SK-N-SH (cell line): Measurements from ENCODE around the gene OSBP2. TPM values are rescaled to one million over a fixed set of nuclear protein-coding genes. Genes with fewer than 3 reads are reported as not detected.

Experiments used
- CTCF ChIA-PET: fragments of 300-600, 350-600 bp; formaldehyde crosslinking; extraction: SDS; loops from one replicate; lab custom pipeline; 2021; lab: Yijun Ruan, JAX
- POLR2A ChIA-PET: fragments of 350-600 bp; sonication (Branson Sonifier 250); formaldehyde crosslinking; extraction: SDS; loops from one replicate; lab custom pipeline; 2020; ENCODE audit warnings: antibody characterized with exemption, inconsistent platforms; lab: Yijun Ruan, JAX
- DNase-seq: peaks from one replicate; pipeline ENCODE4 v3.0.0; 2012
- H2AFZ ChIP-seq: fragments of 200-600 bp; sonication (generic); 2 replicates; pipeline ENCODE4 v1.8.1; 2016; ENCODE audit warnings: antibody characterized with exemption, mild to moderate bottlenecking, low read depth
- H3F3A ChIP-seq: fragments of 200-600 bp; sonication (generic); replicated peaks from 2 replicates; pipeline ENCODE3; 2016; ENCODE audit warnings: antibody characterized with exemption, mild to moderate bottlenecking; ENCODE audit not compliant: insufficient read depth
- H3K27ac ChIP-seq, 2 experiments: fragments of 200-500 bp in 1 of 2; fragments of 200-600 bp in 1 of 2; sonication (Bioruptor generic) in 1 of 2; sonication (generic), shearing (Covaris generic) in 1 of 2; 2 replicates each; pipeline versions ENCODE4 v1.5.1 to v1.6.1; 2014 to 2016; ENCODE audit warnings: low read depth in 2 of 2, inconsistent platforms in 1 of 2, low read length in 1 of 2, mild to moderate bottlenecking in 1 of 2, mixed read lengths in 1 of 2
- H3K27me3 ChIP-seq: fragments of 200-600 bp; sonication (generic), shearing (Covaris generic); 2 replicates; pipeline ENCODE4 v1.6.1; 2016; ENCODE audit warnings: mixed run types; ENCODE audit not compliant: insufficient read depth
- H3K36me3 ChIP-seq, 2 experiments: fragments of 200-500 bp in 1 of 2; fragments of 200-600 bp in 1 of 2; sonication (Bioruptor generic) in 1 of 2; sonication (generic) in 1 of 2; replicated peaks in 1 of 2; 2 replicates each; pipeline versions ENCODE3 to v1.5.1; 2014 to 2016; ENCODE audit warnings: low read length in 1 of 2, mild to moderate bottlenecking in 1 of 2; ENCODE audit not compliant: insufficient read depth in 2 of 2, control insufficient read depth in 1 of 2
- H3K4me1 ChIP-seq, 2 experiments: fragments of 200-500 bp in 1 of 2; fragments of 200-600 bp in 1 of 2; sonication (Bioruptor generic) in 1 of 2; sonication (generic), shearing (Covaris generic) in 1 of 2; 2 replicates each; pipeline versions ENCODE4 v1.5.1 to v1.6.1; 2014 to 2016; ENCODE audit warnings: low read depth in 1 of 2, low read length in 1 of 2, mixed run types in 1 of 2; ENCODE audit not compliant: insufficient read depth in 2 of 2, control insufficient read depth in 1 of 2
- H3K4me2 ChIP-seq: fragments of 200-600 bp; sonication (generic), shearing (Covaris generic); 2 replicates; pipeline ENCODE4 v1.6.1; 2017; ENCODE audit warnings: mixed run types
- H3K4me3 ChIP-seq, 2 experiments: fragments of 200-500 bp in 1 of 2; fragments of 200-600 bp in 1 of 2; sonication (Bioruptor generic) in 1 of 2; sonication (generic), shearing (Covaris generic) in 1 of 2; 2 replicates each; pipeline versions ENCODE4 v1.5.1 to v1.8.1; 2014 to 2016; ENCODE audit warnings: low read depth in 2 of 2, inconsistent platforms in 1 of 2, low read length in 1 of 2, mild to moderate bottlenecking in 1 of 2, mixed read lengths in 1 of 2, moderate library complexity in 1 of 2
- H3K79me2 ChIP-seq: fragments of 200-600 bp; sonication (generic); 2 replicates; pipeline ENCODE4 v1.8.1; 2017; ENCODE audit warnings: mild to moderate bottlenecking; ENCODE audit not compliant: insufficient read depth
- H3K9ac ChIP-seq: fragments of 200-600 bp; sonication (generic); 2 replicates; pipeline ENCODE4 v1.6.1; 2017; ENCODE audit warnings: mixed run types
- H3K9me2 ChIP-seq: fragments of 200-600 bp; sonication (generic); 2 replicates; pipeline ENCODE4 v1.6.1; 2017; ENCODE audit warnings: mixed run types
- H3K9me3 ChIP-seq: fragments of 200-600 bp; sonication (generic); 2 replicates; pipeline ENCODE4 v1.6.1; 2017; ENCODE audit warnings: mixed run types, mild to moderate bottlenecking, moderate library complexity
- H4K20me1 ChIP-seq: fragments of 200-600 bp; sonication (generic); 2 replicates; pipeline ENCODE4 v1.6.1; 2017; ENCODE audit warnings: mild to moderate bottlenecking, mixed run types; ENCODE audit not compliant: insufficient read depth
- FOSL2 ChIP-seq: IDR thresholded peaks from 2 replicates; pipeline ENCODE4 v1.4.0; 2012; ENCODE audit warnings: low read depth, mild to moderate bottlenecking, moderate library complexity, borderline replicate concordance
- FOXM1 ChIP-seq: IDR thresholded peaks from 2 replicates; pipeline ENCODE4 v1.4.0; 2012; ENCODE audit warnings: low read depth, mild to moderate bottlenecking
- GABPA ChIP-seq: IDR thresholded peaks from 2 replicates; pipeline ENCODE4 v1.4.0; 2012; ENCODE audit warnings: low read depth, mild to moderate bottlenecking
- GATA2 ChIP-seq: sonication (generic); formaldehyde crosslinking; IDR thresholded peaks from 2 replicates; pipeline ENCODE4 v1.5.0; 2020; ENCODE audit warnings: mild to moderate bottlenecking, missing genetic modification reagents
- JUND ChIP-seq: IDR thresholded peaks from 2 replicates; pipeline ENCODE4 v1.4.0; 2012
- NFIC ChIP-seq: IDR thresholded peaks from 2 replicates; pipeline ENCODE4 v1.4.0; 2012; ENCODE audit warnings: borderline replicate concordance
- POLR2AphosphoS5 ChIP-seq: IDR thresholded peaks from 2 replicates; pipeline ENCODE4 v1.6.1; 2012; ENCODE audit warnings: low read depth, low read length
- RAD21 ChIP-seq: IDR thresholded peaks from 2 replicates; pipeline ENCODE4 v1.6.1; 2012; ENCODE audit warnings: mild to moderate bottlenecking, low read length
- RCOR1 ChIP-seq: fragments of 150-350 bp; IDR thresholded peaks from 2 replicates; pipeline ENCODE4 v1.6.1; 2017; ENCODE audit warnings: antibody characterized with exemption, low read length
- RXRA ChIP-seq: IDR thresholded peaks from 2 replicates; pipeline ENCODE4 v1.4.0; 2012; ENCODE audit warnings: low read depth, mild to moderate bottlenecking, borderline replicate concordance
- SMC3 ChIP-seq: IDR thresholded peaks from 2 replicates; pipeline ENCODE4 v1.6.1; 2012; ENCODE audit warnings: low read depth, low read length, improper control_type of control experiment
- TAF1 ChIP-seq: IDR thresholded peaks from 2 replicates; pipeline ENCODE4 v1.6.1; 2012; ENCODE audit warnings: low read depth, mild to moderate bottlenecking, low read length, moderate library complexity, borderline replicate concordance
- TEAD4 ChIP-seq: IDR thresholded peaks from 2 replicates; pipeline ENCODE4 v1.4.0; 2012; ENCODE audit warnings: mild to moderate bottlenecking, borderline replicate concordance; ENCODE audit not compliant: insufficient read depth
- WGBS: methylation state at CpG from one replicate; pipeline ENCODE4 v1.1.6; 2017; ENCODE audit warnings: low lambda C conversion rate; 5-methylcytosine and 5-hydroxymethylcytosine counted together
- polyA plus RNA-seq, 3 experiments: library from polyadenylated mRNA; depleted of rRNA; stranded (reverse); fragments of >200 nt; gene quantifications; 2 replicates each; pipeline ENCODE4 v1.2.3, GENCODE V29; 2012
- TF ChIP-seq, protein P1 (sequence below): IDR thresholded peaks from 2 replicates; pipeline ENCODE4; 2012
- TF ChIP-seq, protein P2 (sequence below): IDR thresholded peaks from 2 replicates; pipeline ENCODE4 v1.4.0; 2012; ENCODE audit warnings: low read depth
- TF ChIP-seq, protein P3 (sequence below): IDR thresholded peaks from 2 replicates; pipeline ENCODE4 v1.4.0; 2012; ENCODE audit warnings: low read depth, borderline replicate concordance
- TF ChIP-seq, protein P4 (sequence below): fragments of 200-600 bp; sonication (generic); IDR thresholded peaks from 2 replicates; pipeline ENCODE4 v1.6.1; 2017; ENCODE audit warnings: antibody characterized with exemption, mild to moderate bottlenecking, moderate library complexity
- TF ChIP-seq, protein P5 (sequence below): IDR thresholded peaks from 2 replicates; pipeline ENCODE4 v1.4.0; 2012; ENCODE audit warnings: low read depth, borderline replicate concordance

OSBP2 gene
- polyA plus RNA-seq, 1 of the 3 experiments (the other 2 are of a cell fraction): 3.1 TPM

DNA sequence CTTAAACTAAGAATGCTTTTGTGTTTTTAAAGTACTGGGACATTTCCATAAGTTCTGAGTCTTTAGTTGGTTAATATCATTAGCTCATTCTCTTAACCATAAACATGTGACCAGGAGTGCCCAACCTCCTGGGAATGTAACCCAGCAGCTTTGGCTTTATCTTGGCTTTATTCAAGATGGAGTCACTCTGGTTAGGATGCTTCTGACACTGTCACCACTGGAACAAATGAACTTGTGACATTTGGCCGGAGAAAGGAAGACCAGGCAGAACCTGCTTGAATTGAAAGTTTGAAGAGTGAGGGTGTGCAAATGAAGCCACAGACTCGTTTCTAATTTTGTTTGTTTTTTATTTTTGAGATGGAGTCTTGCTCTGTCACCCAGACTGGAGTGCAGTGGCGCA, 54.6 kb downstream of the OSBP2 start:
- Histone ChIP-seq H3K9me2 (no peaks in the 10 kb centered on the region), H4K20me1 (no peaks in the 10 kb centered on the region), H3K79me2 (no peaks in the 10 kb centered on the region), H3K4me1 (no peaks in the 10 kb centered on the region; a peak in 2 of 4 replicates), H3K9ac (no peak overlapping the region), H2AFZ (no peak overlapping the region), H3K9me3 (no peaks in the 10 kb centered on the region), H3K27me3 (no peaks in the 10 kb centered on the region), H3K4me3 (no peak overlapping the region), H3K27ac (no peak overlapping the region), H3K36me3 (no peaks in the 10 kb centered on the region), H3K4me2 (no peak overlapping the region), H3F3A (no peaks in the 10 kb centered on the region)
- ChIA-PET POLR2A (no interaction called here), CTCF (interaction anchor here (0.6 to 1.5 kb wide), 3 partner anchors 15 to 114 kb away, joined by 3 to 6 read pairs (median 3); no protein-coding TSS in a partner anchor)
- no peak for DNase-seq
- 89% methylated on average over 3 of the region's 3 CpGs for WGBS
- no peak for TF ChIP-seq SMC3
- no peak for TF ChIP-seq RAD21
- TF ChIP-seq, protein P1, sequence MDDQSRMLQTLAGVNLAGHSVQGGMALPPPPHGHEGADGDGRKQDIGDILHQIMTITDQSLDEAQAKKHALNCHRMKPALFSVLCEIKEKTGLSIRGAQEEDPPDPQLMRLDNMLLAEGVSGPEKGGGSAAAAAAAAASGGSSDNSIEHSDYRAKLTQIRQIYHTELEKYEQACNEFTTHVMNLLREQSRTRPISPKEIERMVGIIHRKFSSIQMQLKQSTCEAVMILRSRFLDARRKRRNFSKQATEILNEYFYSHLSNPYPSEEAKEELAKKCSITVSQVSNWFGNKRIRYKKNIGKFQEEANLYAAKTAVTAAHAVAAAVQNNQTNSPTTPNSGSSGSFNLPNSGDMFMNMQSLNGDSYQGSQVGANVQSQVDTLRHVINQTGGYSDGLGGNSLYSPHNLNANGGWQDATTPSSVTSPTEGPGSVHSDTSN: no peak
- TF ChIP-seq GATA2: no peak
- TF ChIP-seq, protein P2, sequence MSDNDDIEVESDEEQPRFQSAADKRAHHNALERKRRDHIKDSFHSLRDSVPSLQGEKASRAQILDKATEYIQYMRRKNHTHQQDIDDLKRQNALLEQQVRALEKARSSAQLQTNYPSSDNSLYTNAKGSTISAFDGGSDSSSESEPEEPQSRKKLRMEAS: no peak
- no peak for TF ChIP-seq RCOR1
- TF ChIP-seq FOSL2: no peak
- no peak for TF ChIP-seq NFIC
- TF ChIP-seq, protein P3, sequence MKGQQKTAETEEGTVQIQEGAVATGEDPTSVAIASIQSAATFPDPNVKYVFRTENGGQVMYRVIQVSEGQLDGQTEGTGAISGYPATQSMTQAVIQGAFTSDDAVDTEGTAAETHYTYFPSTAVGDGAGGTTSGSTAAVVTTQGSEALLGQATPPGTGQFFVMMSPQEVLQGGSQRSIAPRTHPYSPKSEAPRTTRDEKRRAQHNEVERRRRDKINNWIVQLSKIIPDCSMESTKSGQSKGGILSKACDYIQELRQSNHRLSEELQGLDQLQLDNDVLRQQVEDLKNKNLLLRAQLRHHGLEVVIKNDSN: no peak
- no peak for TF ChIP-seq FOXM1
- TF ChIP-seq TAF1: no peak
- no peak for TF ChIP-seq GABPA
- TF ChIP-seq TEAD4: no peak

DNA sequence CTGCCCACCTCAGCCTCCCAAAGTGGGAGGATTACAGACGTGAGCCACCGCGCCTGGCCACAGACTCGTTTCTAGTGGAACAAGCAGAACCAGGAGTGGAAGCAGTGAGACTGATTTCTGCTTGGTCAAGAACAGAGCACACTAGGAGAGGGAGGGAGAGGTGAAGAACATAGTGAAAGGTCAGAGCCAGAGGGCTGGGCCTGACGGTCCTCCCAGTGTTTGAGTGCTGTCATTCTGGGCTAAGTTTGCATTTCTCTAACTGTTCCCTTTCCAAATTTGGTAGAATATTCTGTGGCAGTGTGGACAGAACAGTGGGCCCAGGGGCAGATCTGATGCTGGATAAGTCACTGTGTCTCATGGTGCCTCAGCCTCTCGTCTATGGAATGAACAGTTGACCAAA, 55.2 kb downstream of the OSBP2 start:
- Histone ChIP-seq H3K9ac (no peak overlapping the region), H3K27me3 (no peaks in the 10 kb centered on the region), H3F3A (no peaks in the 10 kb centered on the region), H3K36me3 (no peaks in the 10 kb centered on the region), H3K9me2 (no peaks in the 10 kb centered on the region), H3K79me2 (no peaks in the 10 kb centered on the region), H3K27ac (no peak overlapping the region), H3K9me3 (no peaks in the 10 kb centered on the region), H3K4me3 (no peak overlapping the region), H3K4me1 (no peaks in the 10 kb centered on the region; a peak in 2 of 4 replicates), H4K20me1 (no peaks in the 10 kb centered on the region), H3K4me2 (no peak overlapping the region), H2AFZ (no peak overlapping the region)
- DNase-seq: no peak
- CTCF ChIA-PET: interaction anchor here (0.6 to 1.5 kb wide), 3 partner anchors 14 to 115 kb away, joined by 3 to 6 read pairs (median 3); no protein-coding TSS in a partner anchor
- 89% methylated on average over 6 of the region's 6 CpGs for WGBS
- TF ChIP-seq POLR2AphosphoS5 (no peak), NFIC (no peak), RXRA (no peak), JUND (no peak)
- TF ChIP-seq, protein P4, sequence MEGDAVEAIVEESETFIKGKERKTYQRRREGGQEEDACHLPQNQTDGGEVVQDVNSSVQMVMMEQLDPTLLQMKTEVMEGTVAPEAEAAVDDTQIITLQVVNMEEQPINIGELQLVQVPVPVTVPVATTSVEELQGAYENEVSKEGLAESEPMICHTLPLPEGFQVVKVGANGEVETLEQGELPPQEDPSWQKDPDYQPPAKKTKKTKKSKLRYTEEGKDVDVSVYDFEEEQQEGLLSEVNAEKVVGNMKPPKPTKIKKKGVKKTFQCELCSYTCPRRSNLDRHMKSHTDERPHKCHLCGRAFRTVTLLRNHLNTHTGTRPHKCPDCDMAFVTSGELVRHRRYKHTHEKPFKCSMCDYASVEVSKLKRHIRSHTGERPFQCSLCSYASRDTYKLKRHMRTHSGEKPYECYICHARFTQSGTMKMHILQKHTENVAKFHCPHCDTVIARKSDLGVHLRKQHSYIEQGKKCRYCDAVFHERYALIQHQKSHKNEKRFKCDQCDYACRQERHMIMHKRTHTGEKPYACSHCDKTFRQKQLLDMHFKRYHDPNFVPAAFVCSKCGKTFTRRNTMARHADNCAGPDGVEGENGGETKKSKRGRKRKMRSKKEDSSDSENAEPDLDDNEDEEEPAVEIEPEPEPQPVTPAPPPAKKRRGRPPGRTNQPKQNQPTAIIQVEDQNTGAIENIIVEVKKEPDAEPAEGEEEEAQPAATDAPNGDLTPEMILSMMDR: no peak
- TF ChIP-seq, protein P5, sequence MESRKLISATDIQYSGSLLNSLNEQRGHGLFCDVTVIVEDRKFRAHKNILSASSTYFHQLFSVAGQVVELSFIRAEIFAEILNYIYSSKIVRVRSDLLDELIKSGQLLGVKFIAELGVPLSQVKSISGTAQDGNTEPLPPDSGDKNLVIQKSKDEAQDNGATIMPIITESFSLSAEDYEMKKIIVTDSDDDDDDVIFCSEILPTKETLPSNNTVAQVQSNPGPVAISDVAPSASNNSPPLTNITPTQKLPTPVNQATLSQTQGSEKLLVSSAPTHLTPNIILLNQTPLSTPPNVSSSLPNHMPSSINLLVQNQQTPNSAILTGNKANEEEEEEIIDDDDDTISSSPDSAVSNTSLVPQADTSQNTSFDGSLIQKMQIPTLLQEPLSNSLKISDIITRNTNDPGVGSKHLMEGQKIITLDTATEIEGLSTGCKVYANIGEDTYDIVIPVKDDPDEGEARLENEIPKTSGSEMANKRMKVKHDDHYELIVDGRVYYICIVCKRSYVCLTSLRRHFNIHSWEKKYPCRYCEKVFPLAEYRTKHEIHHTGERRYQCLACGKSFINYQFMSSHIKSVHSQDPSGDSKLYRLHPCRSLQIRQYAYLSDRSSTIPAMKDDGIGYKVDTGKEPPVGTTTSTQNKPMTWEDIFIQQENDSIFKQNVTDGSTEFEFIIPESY: no peak
- POLR2A ChIA-PET: no interaction called here
